Measurements from ENCODE around the gene HIGD2B. TPM values are rescaled to one million over a fixed set of nuclear protein-coding genes. Genes with fewer than 3 reads are reported as not detected.
"Not testable (repeated sequence)": the region's sequence is repeated elsewhere in the genome, so short reads cannot be mapped to it uniquely, and the experiment has no call there.

Gene HIGD2B
- total RNA-seq, 1 experiment from 2014 or later: 0.11 TPM

- Histone ChIP-seq H3F3A (ENCODE audit: low read length, unreplicated experiment) (no peaks in the 10 kb centered on the region), H3K4me2 (ENCODE audit: low read length) (no peak overlapping the region), H3K36me3 (ENCODE audit: low read depth, low read length) (peaks cover 3% of the 10 kb centered on the region; the same call in 1 of the 2 replicates), H3K9ac (ENCODE audit: low read length) (no peak overlapping the region), H3K4me1 (ENCODE audit: insufficient read depth, low read length) (no peaks in the 10 kb centered on the region), H3K4me3 (ENCODE audit: low read length) (no peak overlapping the region), H3K9me3 (ENCODE audit: low read length) (no peaks in the 10 kb centered on the region), H2AFZ (ENCODE audit: low read length) (no peak overlapping the region), H3K79me2 (ENCODE audit: low read length) (no peaks in the 10 kb centered on the region), H3K9me2 (replicated peaks; ENCODE audit: low read length) (no peaks in the 10 kb centered on the region), H3K27me3 (ENCODE audit: low read length) (no peaks in the 10 kb centered on the region), H3K27ac (ENCODE audit: low read length) (no peak overlapping the region), H4K20me1 (ENCODE audit: low read length) (no peaks in the 10 kb centered on the region)
- DNase-seq: no peak
- TF ChIP-seq EZH2phosphoT487 (IDR thresholded peaks at IDR 0.05; ENCODE audit: borderline replicate concordance, low read length) (no peak), EZH2 (IDR thresholded peaks at IDR 0.05; ENCODE audit: low read length, unreplicated experiment) (no peak)
- TF ChIP-seq, protein P1, sequence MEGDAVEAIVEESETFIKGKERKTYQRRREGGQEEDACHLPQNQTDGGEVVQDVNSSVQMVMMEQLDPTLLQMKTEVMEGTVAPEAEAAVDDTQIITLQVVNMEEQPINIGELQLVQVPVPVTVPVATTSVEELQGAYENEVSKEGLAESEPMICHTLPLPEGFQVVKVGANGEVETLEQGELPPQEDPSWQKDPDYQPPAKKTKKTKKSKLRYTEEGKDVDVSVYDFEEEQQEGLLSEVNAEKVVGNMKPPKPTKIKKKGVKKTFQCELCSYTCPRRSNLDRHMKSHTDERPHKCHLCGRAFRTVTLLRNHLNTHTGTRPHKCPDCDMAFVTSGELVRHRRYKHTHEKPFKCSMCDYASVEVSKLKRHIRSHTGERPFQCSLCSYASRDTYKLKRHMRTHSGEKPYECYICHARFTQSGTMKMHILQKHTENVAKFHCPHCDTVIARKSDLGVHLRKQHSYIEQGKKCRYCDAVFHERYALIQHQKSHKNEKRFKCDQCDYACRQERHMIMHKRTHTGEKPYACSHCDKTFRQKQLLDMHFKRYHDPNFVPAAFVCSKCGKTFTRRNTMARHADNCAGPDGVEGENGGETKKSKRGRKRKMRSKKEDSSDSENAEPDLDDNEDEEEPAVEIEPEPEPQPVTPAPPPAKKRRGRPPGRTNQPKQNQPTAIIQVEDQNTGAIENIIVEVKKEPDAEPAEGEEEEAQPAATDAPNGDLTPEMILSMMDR (conservative IDR thresholded peaks at IDR 0.05; ENCODE audit: low read depth, low read length): no peak
- BruUV-seq (replicated peaks): no TSS peak
- intact Hi-C loops (cut with micrococcal nuclease): no loop called here
- POLR2A ChIA-PET (ENCODE audit: unreplicated experiment): no interaction called here
- CTCF ChIA-PET: no interaction called here
- no peak for ATAC-seq
Observed at GRCh38 chr15:72728821-72729220, 42.8 kb upstream of the HIGD2B start.

DNA sequence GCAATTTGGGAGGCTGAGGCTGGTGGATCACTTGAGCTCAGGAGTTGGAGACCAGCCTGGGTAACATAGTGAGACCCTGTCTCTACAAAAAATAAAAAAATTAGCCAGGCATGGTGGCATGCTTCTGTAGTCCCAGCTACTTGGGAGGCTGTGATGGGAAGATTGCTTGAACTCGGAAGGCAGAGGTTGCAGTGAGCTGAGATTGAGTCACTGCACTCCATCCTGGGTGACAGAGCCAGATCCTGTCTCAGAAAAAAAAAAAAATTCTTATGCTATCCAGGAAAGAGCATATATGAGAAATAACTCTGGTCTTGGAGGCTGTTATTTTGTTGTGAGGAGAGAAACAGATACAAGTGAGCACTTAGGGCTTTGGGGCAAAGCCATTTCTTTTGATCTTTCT lies 42.3 kb upstream of the HIGD2B start:
- H3K27me3 ChIP-seq (ENCODE audit: low read length); H3K79me2 ChIP-seq (ENCODE audit: low read length); H3F3A ChIP-seq (ENCODE audit: low read length, unreplicated experiment); H3K27ac ChIP-seq (ENCODE audit: low read length); ATAC-seq; intact Hi-C loops (cut with micrococcal nuclease); H3K36me3 ChIP-seq (ENCODE audit: low read depth, low read length); H3K4me1 ChIP-seq (ENCODE audit: insufficient read depth, low read length); H3K4me3 ChIP-seq (ENCODE audit: low read length); BruUV-seq (replicated peaks); H2AFZ ChIP-seq (ENCODE audit: low read length); H4K20me1 ChIP-seq (ENCODE audit: low read length); H3K9me2 ChIP-seq (replicated peaks; ENCODE audit: low read length); CTCF ChIA-PET; H3K9ac ChIP-seq (ENCODE audit: low read length); H3K9me3 ChIP-seq (ENCODE audit: low read length); POLR2A ChIA-PET (ENCODE audit: unreplicated experiment); H3K4me2 ChIP-seq (ENCODE audit: low read length): not testable (repeated sequence)
- peak; percentile 5 for DNase-seq

DNA sequence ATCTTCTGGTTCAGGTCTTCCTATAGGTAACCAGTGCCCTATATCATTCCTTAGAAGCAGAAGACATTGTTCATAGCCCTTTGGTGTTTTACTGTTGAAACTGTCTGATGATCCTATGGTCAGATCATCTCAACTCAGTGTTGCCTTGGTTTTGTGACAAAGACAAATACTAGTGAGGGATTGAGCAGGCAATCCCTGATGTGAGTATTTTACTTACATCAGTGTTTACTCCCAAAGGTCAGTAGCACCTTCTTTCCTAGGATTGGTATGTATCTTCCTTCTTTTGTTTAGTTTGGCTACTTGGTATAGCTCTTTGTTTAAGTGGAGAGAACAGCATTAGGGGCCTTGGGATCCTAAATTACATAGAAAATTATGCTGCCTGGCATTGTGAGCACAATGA lies 41.2 kb upstream of the HIGD2B start:
- H3K9ac ChIP-seq (ENCODE audit: low read length): no peak overlapping the region
- peaks cover 3% of the 10 kb centered on the region; the same call in 1 of the 2 replicates for H3K36me3 ChIP-seq (ENCODE audit: low read depth, low read length)
- ChIA-PET POLR2A (ENCODE audit: unreplicated experiment) (no interaction called here), CTCF (no interaction called here)
- no TSS peak for BruUV-seq (replicated peaks)
- intact Hi-C loops (cut with micrococcal nuclease): no loop called here
- no peak overlapping the region for H3K4me3 ChIP-seq (ENCODE audit: low read length)
- H3K27ac ChIP-seq (ENCODE audit: low read length): no peak overlapping the region
- no peaks in the 10 kb centered on the region for H3F3A ChIP-seq (ENCODE audit: low read length, unreplicated experiment)
- TF ChIP-seq EZH2phosphoT487 (IDR thresholded peaks at IDR 0.05; ENCODE audit: borderline replicate concordance, low read length): no peak
- TF ChIP-seq, protein P1 (conservative IDR thresholded peaks at IDR 0.05; ENCODE audit: low read depth, low read length): no peak
- no peaks in the 10 kb centered on the region for H4K20me1 ChIP-seq (ENCODE audit: low read length)
- H3K4me1 ChIP-seq (ENCODE audit: insufficient read depth, low read length): no peaks in the 10 kb centered on the region
- ATAC-seq (no peak), DNase-seq (no peak)
- no peaks in the 10 kb centered on the region for H3K9me2 ChIP-seq (replicated peaks; ENCODE audit: low read length)
- H3K27me3 ChIP-seq (ENCODE audit: low read length): no peaks in the 10 kb centered on the region
- no peaks in the 10 kb centered on the region for H3K9me3 ChIP-seq (ENCODE audit: low read length)
- H3K79me2 ChIP-seq (ENCODE audit: low read length): no peaks in the 10 kb centered on the region
- H3K4me2 ChIP-seq (ENCODE audit: low read length): no peak overlapping the region
- no peak overlapping the region for H2AFZ ChIP-seq (ENCODE audit: low read length)

DNA sequence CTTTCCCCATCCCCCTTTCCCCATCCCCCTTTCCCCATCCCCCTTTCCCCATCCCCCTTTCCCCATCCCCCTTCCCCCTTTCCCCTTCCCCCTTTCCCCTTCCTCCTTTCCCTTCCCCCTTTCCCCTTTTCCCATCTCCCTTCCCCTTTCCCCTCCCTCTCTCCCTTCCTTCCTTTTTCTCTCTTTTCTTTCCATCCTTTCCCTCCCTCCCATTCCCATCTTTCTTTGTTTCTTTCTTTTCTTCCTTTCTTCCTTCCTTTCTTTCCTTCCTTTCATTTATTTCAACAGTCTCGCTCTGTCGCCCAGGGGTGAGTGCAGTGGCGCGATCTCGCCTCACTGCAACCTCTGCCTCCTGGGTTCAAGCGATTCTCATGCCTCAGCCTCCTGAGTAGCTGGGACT lies 39.9 kb upstream of the HIGD2B start:
- H3K4me3 ChIP-seq (ENCODE audit: low read length); H4K20me1 ChIP-seq (ENCODE audit: low read length); H3K9ac ChIP-seq (ENCODE audit: low read length); H3K4me1 ChIP-seq (ENCODE audit: insufficient read depth, low read length); DNase-seq; H2AFZ ChIP-seq (ENCODE audit: low read length); POLR2A ChIA-PET (ENCODE audit: unreplicated experiment); intact Hi-C loops (cut with micrococcal nuclease); H3K9me3 ChIP-seq (ENCODE audit: low read length); H3K27me3 ChIP-seq (ENCODE audit: low read length); H3F3A ChIP-seq (ENCODE audit: low read length, unreplicated experiment); H3K36me3 ChIP-seq (ENCODE audit: low read depth, low read length); H3K79me2 ChIP-seq (ENCODE audit: low read length); ATAC-seq; H3K9me2 ChIP-seq (replicated peaks; ENCODE audit: low read length); CTCF ChIA-PET; H3K4me2 ChIP-seq (ENCODE audit: low read length); BruUV-seq (replicated peaks); H3K27ac ChIP-seq (ENCODE audit: low read length): not testable (repeated sequence)
